Stimulated activated CD8-positive, alpha-beta memory T cell treated with anti-CD3 and anti-CD28 coated beads, Interleukin-7, amount 100 ng/mL, for 4 hours (primary cell): ENCODE measurements around the gene MTHFSD.

ENCODE experiments used
- DNase-seq, 2 donors: peaks; one replicate each; pipeline ENCODE4 v3.0.0-alpha.2; 2020; ENCODE audit warnings: low read depth in 2 of 2

Gene MTHFSD

DNA sequence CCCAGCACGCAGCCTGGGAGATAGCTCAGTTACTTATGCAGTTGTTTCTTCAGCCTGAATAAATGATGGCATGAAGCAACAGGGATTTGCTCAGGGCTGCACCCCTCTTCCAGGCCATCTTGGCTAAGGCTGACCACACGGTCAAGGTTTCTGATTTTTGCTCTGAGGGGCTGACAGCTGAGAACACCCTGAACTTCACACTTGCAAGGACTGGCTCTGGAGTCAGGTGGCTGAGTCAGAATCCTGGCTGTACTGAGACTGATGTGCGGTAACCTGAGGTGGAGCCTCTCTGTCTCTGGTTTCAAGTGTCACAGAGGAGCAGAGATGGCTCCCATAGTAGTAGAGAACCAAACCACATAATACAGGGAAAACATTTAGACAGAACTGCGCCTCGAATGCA is 4.8 kb downstream of the MTHFSD start:
- no peak for DNase-seq

DNA sequence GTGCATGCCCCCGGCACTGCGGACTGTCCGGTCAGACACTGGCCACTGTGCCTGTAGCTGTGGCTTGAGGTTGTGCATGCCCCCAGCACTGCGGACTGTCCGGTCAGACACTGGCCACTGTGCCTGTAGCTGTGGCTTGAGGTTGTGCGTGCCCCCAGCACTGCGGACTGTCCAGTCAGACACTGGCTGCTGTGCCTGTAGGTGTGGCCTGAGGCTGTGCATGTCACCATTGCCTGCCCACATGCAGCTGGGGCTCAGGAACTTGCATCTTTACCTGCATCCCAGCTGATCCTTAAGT is 5.2 kb downstream of the MTHFSD start:
- DNase-seq = no peak

DNA sequence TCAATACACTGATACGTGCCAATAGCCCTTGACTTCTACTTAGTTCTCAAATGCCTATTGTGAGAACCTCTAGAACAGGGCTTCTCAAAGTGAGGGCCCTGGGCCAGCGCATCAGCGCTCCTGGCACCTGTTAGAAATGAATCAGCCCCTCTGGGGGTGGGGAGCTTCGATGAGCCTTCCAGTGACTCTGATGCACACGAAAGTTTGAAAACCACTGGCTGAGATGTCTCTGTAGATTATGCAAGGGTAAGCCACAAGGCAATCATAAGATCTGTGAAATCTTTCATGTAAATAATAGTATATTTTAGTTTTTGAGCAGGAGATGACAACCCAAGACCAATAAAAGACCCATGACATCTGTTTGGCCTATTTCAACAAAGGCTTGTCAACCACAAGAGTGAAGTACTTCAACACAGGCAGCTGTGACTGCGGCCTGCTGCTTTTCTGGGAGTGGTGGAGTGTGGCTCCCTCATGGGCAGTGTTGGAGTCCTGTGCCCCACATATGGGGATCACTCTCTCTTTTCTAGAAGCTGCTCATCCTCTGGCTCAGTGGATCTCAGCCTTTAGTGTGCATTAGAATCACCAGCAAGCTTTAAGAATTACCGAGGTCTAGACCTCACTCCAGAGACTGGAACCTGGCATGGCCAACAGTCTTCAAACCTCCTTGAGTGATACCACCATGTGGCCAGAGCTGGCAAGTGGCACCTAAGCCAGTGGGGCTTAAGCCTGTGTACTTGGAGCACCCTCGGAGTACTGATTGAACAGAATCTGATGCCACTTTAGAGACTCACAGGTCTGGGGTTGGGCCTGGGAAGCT is 5.8 kb downstream of the MTHFSD start:
- DNase-seq = no peak

DNA sequence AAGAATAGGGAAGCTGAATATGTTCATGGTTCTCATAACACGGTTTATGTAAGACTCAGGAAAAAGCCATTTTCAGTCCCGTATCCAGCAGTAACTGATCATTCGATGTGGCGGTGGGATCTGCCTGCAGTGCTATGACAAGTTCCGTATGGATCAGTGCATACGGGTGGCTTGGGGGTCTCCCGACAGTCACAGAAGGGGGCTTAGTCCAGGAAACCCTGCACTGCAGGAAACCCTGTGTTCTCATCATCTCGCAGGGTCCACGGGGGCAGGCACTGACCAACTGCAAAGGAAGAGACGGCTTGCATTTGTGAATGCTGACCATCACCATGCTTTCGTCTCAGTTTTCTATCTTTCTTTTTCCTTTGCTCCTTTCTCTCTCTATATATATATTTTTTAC is 7.7 kb downstream of the MTHFSD start:
- DNase-seq = no peak

- DNase-seq = no peak
Observed at GRCh38 chr16:86546638-86547013, 8.4 kb downstream of the MTHFSD start.

- DNase-seq = no peak
Observed at GRCh38 chr16:86545954-86546637, 8.9 kb downstream of the MTHFSD start.

DNA sequence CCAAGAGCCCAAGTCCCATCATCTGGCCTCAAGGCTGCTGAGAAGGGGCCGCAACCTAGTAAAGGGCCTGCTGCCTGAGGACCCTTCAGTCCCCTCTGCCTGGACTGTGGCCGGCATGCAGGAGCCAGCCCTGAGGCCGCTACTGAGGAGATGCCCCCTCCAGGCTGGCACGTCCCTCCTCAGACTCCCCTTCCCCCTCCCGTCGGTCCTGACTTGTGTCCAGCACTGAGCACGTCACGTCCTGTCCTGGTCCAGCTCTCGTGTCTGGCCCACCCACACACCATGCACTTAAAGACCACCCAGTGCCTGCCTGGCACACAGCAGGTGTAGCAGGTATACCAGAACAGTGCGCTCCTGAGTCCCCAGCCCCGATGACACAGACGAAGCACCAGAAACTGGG is 9.6 kb downstream of the MTHFSD start:
- no peak for DNase-seq

GRCh38 chr16:86542756-86543750 is 12.0 kb downstream of the MTHFSD start:
- no peak for DNase-seq

DNA sequence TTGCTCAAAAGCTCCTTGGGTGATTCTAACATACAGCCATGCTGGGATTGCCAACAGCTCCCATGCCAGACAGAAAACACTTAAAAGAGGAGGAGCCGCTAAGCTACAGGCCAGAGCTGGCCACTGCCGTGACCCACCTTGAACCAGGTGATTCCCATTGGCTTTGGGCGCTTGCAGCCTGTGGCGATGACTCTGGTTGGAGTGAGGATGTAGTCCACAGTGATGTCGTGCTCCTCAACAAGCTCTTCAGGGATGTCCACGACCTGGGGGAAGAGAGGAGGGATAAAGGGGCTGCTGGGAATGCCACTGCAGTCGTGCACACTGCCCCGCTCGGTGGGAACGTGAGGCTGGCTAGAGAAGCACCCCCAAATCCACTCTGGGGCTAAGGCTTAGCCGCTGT is 13.5 kb downstream of the MTHFSD start:
- DNase-seq = no peak

DNA sequence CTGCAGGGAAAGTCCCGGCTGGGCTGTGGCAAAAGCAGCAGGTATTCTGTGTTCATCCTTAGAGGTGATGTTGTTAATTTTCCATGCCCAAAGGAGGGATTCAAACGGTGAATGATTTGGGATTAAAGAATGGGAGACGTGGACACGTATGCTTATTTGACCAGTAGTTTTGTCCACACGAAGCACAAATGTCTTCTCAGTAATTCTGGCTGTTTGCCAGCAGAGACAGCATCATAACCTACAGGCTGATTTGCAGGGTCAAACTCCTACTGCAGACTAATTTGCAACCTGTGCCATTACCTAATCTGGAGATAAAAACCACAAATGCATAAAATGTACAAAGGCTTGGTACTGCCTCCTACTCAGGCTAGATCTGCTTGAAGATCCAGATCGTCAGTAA is 14.1 kb downstream of the MTHFSD start:
- DNase-seq = no peak

DNA sequence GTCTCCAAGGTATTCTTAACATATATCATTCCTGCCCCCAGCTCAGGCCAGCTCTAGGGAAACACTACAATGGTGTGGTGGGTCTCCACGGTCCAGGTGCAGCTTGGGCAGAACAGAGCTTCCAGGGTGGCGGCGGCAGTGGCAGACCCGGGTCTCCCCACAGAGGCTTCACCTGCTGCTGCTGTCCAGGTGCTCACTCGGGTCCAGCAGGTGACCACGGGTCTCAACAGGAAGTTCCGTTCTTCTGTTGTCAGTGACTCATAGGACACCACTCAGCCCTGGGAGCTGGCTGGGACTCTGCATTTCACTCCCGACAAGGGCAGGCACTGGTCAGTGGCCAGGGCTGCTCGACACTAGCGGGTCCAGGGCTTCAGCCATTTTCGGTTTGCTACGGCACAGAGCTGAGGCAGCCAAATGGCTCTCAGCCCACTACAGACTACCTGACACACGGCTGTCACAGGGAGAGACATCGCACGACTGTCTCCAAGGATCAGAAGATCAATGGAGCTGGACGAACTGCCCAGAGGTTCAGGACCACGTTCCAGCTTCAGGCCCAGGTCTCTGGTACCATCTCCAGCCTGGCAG is 16.7 kb downstream of the MTHFSD start:
- no peak for DNase-seq

- no peak for DNase-seq
Observed at GRCh38 chr16:86537486-86537885, 17.5 kb downstream of the MTHFSD start.

GRCh38 chr16:86536621-86537020 is 18.4 kb downstream of the MTHFSD start:
- no peak for DNase-seq

- no peak for DNase-seq
Observed at GRCh38 chr16:86534779-86535615, 20.0 kb downstream of the MTHFSD start.

DNA sequence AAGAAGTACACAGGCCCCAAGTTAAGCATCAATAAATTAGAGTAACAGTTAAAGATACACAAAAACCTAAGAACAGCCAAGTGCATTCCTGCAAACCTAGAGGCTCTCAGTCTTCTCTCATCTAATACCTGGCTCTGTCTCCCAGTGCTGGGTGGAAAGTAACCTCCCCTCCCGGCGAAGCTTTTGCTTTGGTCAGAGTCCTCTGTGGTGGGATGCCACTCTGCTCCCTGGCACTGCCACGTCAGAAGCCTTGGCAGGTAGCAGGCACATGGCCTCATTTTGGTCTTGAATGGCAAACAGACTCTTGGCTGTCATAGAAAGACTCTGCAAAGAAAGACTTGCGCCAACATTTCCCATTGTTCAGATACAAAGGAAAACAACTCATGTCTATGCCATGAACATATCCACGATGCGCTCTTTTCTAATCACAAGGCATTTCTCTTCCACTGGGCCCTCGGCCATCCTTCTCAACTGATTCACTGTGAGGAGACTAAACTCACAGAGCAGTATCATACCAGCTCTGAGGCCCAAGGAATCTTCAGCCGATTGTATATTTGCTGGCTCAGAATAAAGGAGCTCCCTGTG is 21.2 kb downstream of the MTHFSD start:
- DNase-seq = no peak

DNA sequence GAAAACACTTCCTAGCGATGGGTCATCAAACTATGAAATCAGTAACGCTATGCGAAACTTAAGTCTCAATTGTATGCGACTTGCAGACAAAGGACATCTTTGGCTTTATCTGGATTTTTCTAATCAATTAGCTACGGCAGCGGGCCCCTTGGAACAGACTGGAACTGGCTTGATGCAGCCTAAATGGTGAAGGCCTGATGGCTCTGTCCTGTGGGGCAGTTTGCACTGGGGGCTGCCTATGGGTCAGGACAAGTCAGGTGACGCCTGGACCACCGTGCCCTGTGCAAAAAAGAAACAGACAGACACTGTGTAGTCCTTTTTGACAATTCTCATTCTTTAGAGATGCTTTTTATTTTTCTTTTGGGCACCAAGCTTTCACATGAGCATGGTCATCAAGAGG is 22.0 kb downstream of the MTHFSD start:
- no peak for DNase-seq

GRCh38 chr16:86532526-86532815 is 22.6 kb downstream of the MTHFSD start:
- no peak for DNase-seq

DNA sequence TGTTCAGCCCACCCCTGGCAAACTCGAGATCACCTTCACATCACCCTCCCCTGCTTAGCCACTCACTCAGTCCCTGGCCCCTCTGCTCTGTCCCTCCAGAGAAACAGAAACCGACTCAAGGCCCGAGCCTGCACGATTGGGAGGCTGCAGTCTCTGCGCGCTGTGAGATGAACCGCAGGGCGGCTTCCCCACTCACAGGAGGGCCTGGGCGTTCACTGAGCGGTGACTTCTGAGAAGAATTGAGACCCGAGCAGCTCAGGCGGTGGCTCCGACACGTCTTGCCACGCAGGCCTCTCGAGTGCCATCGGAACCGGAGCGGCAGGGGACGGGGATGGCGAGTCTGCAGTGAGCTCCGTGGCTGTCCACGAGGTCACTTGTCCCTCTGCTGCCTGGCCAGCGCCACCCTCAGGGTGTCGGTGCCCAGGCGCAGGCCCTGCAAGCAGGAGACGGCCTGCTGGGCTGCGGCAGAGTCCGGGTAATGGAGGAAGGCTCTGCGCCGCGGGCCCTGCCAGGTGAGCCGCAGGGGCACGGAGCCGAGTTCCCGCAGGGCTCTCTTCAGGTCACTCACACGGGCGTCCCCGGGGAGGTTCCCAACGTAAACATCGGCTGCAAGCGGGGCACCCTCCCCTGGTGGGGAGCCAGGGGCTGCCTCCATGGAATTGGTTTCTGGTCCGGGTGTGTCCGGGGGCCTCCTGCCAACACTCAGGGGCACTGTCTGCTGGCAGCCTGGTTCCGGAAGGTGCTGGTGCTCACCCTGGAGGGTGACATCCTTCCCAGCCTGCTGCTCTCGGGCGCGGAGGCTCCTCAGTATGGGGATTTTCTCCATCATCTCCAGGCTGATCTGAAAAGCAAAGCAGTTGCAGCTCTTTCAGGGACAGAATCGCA is 23.2 kb downstream of the MTHFSD start:
- DNase-seq = no peak

DNA sequence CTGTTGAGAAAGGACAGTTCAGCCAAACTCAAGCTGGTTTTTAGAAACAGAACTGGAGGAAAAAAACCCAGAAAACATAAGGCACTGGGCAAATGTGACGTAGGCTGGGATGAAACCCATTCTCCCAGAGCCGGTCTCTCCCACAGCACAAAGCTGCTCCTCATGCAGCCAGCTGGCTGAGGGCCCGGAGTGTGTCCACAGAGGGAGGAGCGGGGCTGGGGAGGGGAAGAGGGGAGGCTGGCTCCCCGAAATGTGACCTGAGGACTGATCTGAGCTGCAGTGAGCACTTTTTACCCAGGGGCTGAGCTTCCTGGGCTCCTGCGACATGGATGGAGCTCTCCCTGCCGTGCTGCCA is 23.9 kb downstream of the MTHFSD start:
- DNase-seq = no peak
